IPS DF 6.9 (cell line): ENCODE measurements around the gene SLC12A3.

Experiments used
- DNase-seq: peaks from one replicate; pipeline ENCODE4 v3.0.0-alpha.2; 2013; ENCODE audit warnings: low read depth, low spot score
- H3K27ac ChIP-seq: one replicate; pipeline ENCODE4 v1.5.1; 2013; ENCODE audit warnings: low read length, control low read depth
- H3K27me3 ChIP-seq: 2 replicates; pipeline ENCODE4 v1.6.1; 2013; ENCODE audit warnings: mild to moderate bottlenecking, low read length; ENCODE audit not compliant: control insufficient read depth, insufficient read depth
- H3K36me3 ChIP-seq: 2 replicates; pipeline ENCODE4 v1.6.1; 2013; ENCODE audit warnings: low read length; ENCODE audit not compliant: control insufficient read depth, insufficient read depth
- H3K4me1 ChIP-seq: 2 replicates; pipeline ENCODE4 v1.6.1; 2013; ENCODE audit warnings: low read length; ENCODE audit not compliant: control insufficient read depth, insufficient read depth
- H3K4me3 ChIP-seq: 2 replicates; pipeline ENCODE4 v1.5.1; 2013; ENCODE audit warnings: mild to moderate bottlenecking, low read length
- H3K9me3 ChIP-seq: 2 replicates; pipeline ENCODE4 v1.6.1; 2013; ENCODE audit warnings: low read length, inconsistent platforms; ENCODE audit not compliant: control insufficient read depth, insufficient read depth
- WGBS: extraction: QIAGEN DNeasy Blood & Tissue Kit; methylation state at CpG from one replicate; pipeline ENCODE4 v1.1.7; 2013; ENCODE audit warnings: mixed read lengths, missing lambda C conversion rate; ENCODE audit not compliant: insufficient read length, insufficient coverage; 5-methylcytosine and 5-hydroxymethylcytosine counted together

SLC12A3 gene

GRCh38 chr16:56944954-56945839 is 80.2 kb downstream of the SLC12A3 start:
- Histone ChIP-seq H3K36me3 (peaks cover 21% of the 10 kb centered on the region; the same call in 1 of the 2 replicates), H3K4me1 (no peaks in the 10 kb centered on the region), H3K9me3 (no peaks in the 10 kb centered on the region), H3K4me3 (no peak overlapping the region), H3K27ac (no peak overlapping the region), H3K27me3 (no peaks in the 10 kb centered on the region)
- WGBS = no CpG with 5 or more reads among the region's 2 CpGs
- DNase-seq = no peak

GRCh38 chr16:56945847-56946527 is 81.0 kb downstream of the SLC12A3 start:
- H3K4me1 ChIP-seq = no peaks in the 10 kb centered on the region
- peaks cover 18% of the 10 kb centered on the region; the same call in 1 of the 2 replicates for H3K36me3 ChIP-seq
- H3K9me3 ChIP-seq = no peaks in the 10 kb centered on the region
- no peaks in the 10 kb centered on the region for H3K27me3 ChIP-seq
- WGBS = no CpG with 5 or more reads among the region's 12 CpGs
- no peak overlapping the region for H3K27ac ChIP-seq
- DNase-seq = no peak
- H3K4me3 ChIP-seq = no peak overlapping the region

GRCh38 chr16:56946767-56947603 is 82.0 kb downstream of the SLC12A3 start:
- H3K4me3 ChIP-seq = no peak overlapping the region
- WGBS = no CpG with 5 or more reads among the region's 10 CpGs
- H3K27me3 ChIP-seq = no peaks in the 10 kb centered on the region
- H3K9me3 ChIP-seq = no peaks in the 10 kb centered on the region
- DNase-seq = no peak
- H3K4me1 ChIP-seq = no peaks in the 10 kb centered on the region
- no peak overlapping the region for H3K27ac ChIP-seq
- peaks cover 17% of the 10 kb centered on the region; the same call in 1 of the 2 replicates for H3K36me3 ChIP-seq

GRCh38 chr16:56947604-56947995 is 82.6 kb downstream of the SLC12A3 start:
- no peaks in the 10 kb centered on the region for H3K4me1 ChIP-seq
- no peaks in the 10 kb centered on the region for H3K9me3 ChIP-seq
- peaks cover 16% of the 10 kb centered on the region; the same call in 1 of the 2 replicates for H3K36me3 ChIP-seq
- H3K4me3 ChIP-seq = no peak overlapping the region
- no peaks in the 10 kb centered on the region for H3K27me3 ChIP-seq
- WGBS = no CpG with 5 or more reads among the region's 2 CpGs
- DNase-seq = no peak
- H3K27ac ChIP-seq = no peak overlapping the region

- no CpG with 5 or more reads among the region's 6 CpGs for WGBS
Observed at GRCh38 chr16:56948234-56948633, 83.2 kb downstream of the SLC12A3 start.

GRCh38 chr16:56950051-56950450 is 85.0 kb downstream of the SLC12A3 start:
- no CpG with 5 or more reads among the region's 4 CpGs for WGBS

More at GRCh38 chr16:56948234-56948633, 83.2 kb downstream of the SLC12A3 start:
- Histone ChIP-seq H3K4me3 (no peak overlapping the region), H3K4me1 (no peaks in the 10 kb centered on the region), H3K27ac (no peak overlapping the region), H3K9me3 (no peaks in the 10 kb centered on the region), H3K27me3 (no peaks in the 10 kb centered on the region), H3K36me3 (peaks cover 10% of the 10 kb centered on the region; the same call in 1 of the 2 replicates)
- DNase-seq = no peak

GRCh38 chr16:56950455-56950854 is 85.4 kb downstream of the SLC12A3 start:
- no peak overlapping the region for H3K4me3 ChIP-seq
- no peaks in the 10 kb centered on the region for H3K4me1 ChIP-seq
- no peak for DNase-seq
- no CpG with 5 or more reads among the region's 7 CpGs for WGBS
- 0 out of 2 replicates have a peak, but pooled peaks cover under 1% of the 10 kb centered on the region for H3K36me3 ChIP-seq
- H3K27me3 ChIP-seq = no peaks in the 10 kb centered on the region
- no peak overlapping the region for H3K27ac ChIP-seq
- no peaks in the 10 kb centered on the region for H3K9me3 ChIP-seq

More at GRCh38 chr16:56950051-56950450, 85.0 kb downstream of the SLC12A3 start:
- H3K27me3 ChIP-seq = no peaks in the 10 kb centered on the region
- no peak overlapping the region for H3K27ac ChIP-seq
- H3K9me3 ChIP-seq = no peaks in the 10 kb centered on the region
- DNase-seq = no peak
- H3K4me1 ChIP-seq = no peaks in the 10 kb centered on the region
- no peak overlapping the region for H3K4me3 ChIP-seq
- H3K36me3 ChIP-seq = peaks cover 5% of the 10 kb centered on the region; the same call in 1 of the 2 replicates

- no peaks in the 10 kb centered on the region for H3K9me3 ChIP-seq
- WGBS = no CpG with 5 or more reads among the region's 15 CpGs
- H3K27me3 ChIP-seq = no peaks in the 10 kb centered on the region
- DNase-seq = no peak
- H3K27ac ChIP-seq = no peak overlapping the region
- no peaks in the 10 kb centered on the region for H3K4me1 ChIP-seq
- H3K36me3 ChIP-seq = no peaks in the 10 kb centered on the region
- H3K4me3 ChIP-seq = no peak overlapping the region
Observed at GRCh38 chr16:56950881-56951771, 86.1 kb downstream of the SLC12A3 start.

GRCh38 chr16:56953006-56953405 is 88.0 kb downstream of the SLC12A3 start:
- no CpG with 5 or more reads among the region's 6 CpGs for WGBS

More at GRCh38 chr16:56953006-56953405, 88.0 kb downstream of the SLC12A3 start:
- H3K27me3 ChIP-seq = no peaks in the 10 kb centered on the region
- no peaks in the 10 kb centered on the region for H3K9me3 ChIP-seq
- H3K27ac ChIP-seq = no peak overlapping the region
- H3K4me3 ChIP-seq = no peak overlapping the region
- no peaks in the 10 kb centered on the region for H3K4me1 ChIP-seq
- DNase-seq = no peak
- no peaks in the 10 kb centered on the region for H3K36me3 ChIP-seq
